HepG2 (cell line): Measurements from ENCODE around the gene EIF3B. TPM values are rescaled to one million over a fixed set of nuclear protein-coding genes. Genes with fewer than 3 reads are reported as not detected.

Experiments
- CAMTA2 ChIP-seq: sonication (generic); formaldehyde crosslinking; IDR thresholded peaks from 2 replicates; pipeline ENCODE4 v1.4.0; 2020; ENCODE audit warnings: mild to moderate bottlenecking, missing genetic modification reagents, borderline replicate concordance
- EHMT2 ChIP-seq: fragments of 200-600 bp; sonication (generic); IDR thresholded peaks from 2 replicates; pipeline ENCODE4 v1.7.0; 2017; ENCODE audit warnings: antibody characterized with exemption, low read depth, low read length, borderline replicate concordance
- KDM4B ChIP-seq: sonication (generic); formaldehyde crosslinking; IDR thresholded peaks from 2 replicates; pipeline ENCODE4 v1.4.0; 2020; ENCODE audit warnings: missing genetic modification reagents
- KLF9 ChIP-seq: IDR thresholded peaks from 2 replicates; pipeline ENCODE4 v1.6.1; 2016; ENCODE audit warnings: low read depth
- REST ChIP-seq, 2 experiments: IDR thresholded peaks; 2 replicates each; pipeline ENCODE4 v1.6.1; 2011 to 2012; ENCODE audit warnings: low read length in 2 of 2, borderline replicate concordance in 1 of 2, low read depth in 1 of 2, mild to moderate bottlenecking in 1 of 2, moderate library complexity in 1 of 2
- SMARCC2 ChIP-seq: fragments of 450-650 bp; IDR thresholded peaks from 2 replicates; pipeline ENCODE4 v1.6.1; 2017; ENCODE audit warnings: antibody characterized with exemption, mild to moderate bottlenecking
- SRY ChIP-seq: sonication (generic); formaldehyde crosslinking; IDR thresholded peaks from 2 replicates; pipeline ENCODE4 v1.8.0; 2022; ENCODE audit warnings: mild to moderate bottlenecking, missing genetic modification reagents
- TAF1 ChIP-seq: sonication (generic); formaldehyde crosslinking; IDR thresholded peaks from 2 replicates; pipeline ENCODE4 v1.4.0; 2020; ENCODE audit warnings: missing genetic modification reagents
- TFAP4 ChIP-seq: sonication (generic); IDR thresholded peaks from 2 replicates; pipeline ENCODE4 v1.6.1; 2016; ENCODE audit warnings: low read depth, borderline replicate concordance
- TOPORS ChIP-seq: sonication (generic); formaldehyde crosslinking; IDR thresholded peaks from 2 replicates; pipeline ENCODE4 v1.8.0; 2023; ENCODE audit warnings: mild to moderate bottlenecking, missing genetic modification reagents
- WIZ ChIP-seq: sonication (generic); formaldehyde crosslinking; IDR thresholded peaks from 2 replicates; pipeline ENCODE4 v1.5.1; 2020; ENCODE audit warnings: mild to moderate bottlenecking, missing genetic modification reagents
- ZC3H13 ChIP-seq: sonication (generic); formaldehyde crosslinking; IDR thresholded peaks from 2 replicates; pipeline ENCODE4 v1.8.1; 2023; ENCODE audit warnings: mild to moderate bottlenecking, missing genetic modification reagents, moderate library complexity
- ZFP82 ChIP-seq: sonication (generic); formaldehyde crosslinking; IDR thresholded peaks from 2 replicates; pipeline ENCODE4 v1.5.1; 2020; ENCODE audit warnings: mild to moderate bottlenecking, missing genetic modification reagents, borderline replicate concordance
- ZNF124 ChIP-seq: sonication (generic); formaldehyde crosslinking; IDR thresholded peaks from 2 replicates; pipeline ENCODE4 v1.4.0; 2020; ENCODE audit warnings: missing genetic modification reagents
- ZNF329 ChIP-seq: sonication (generic); formaldehyde crosslinking; IDR thresholded peaks from 2 replicates; pipeline ENCODE4 v1.9.0; 2021; ENCODE audit warnings: low read depth, mild to moderate bottlenecking, missing genetic modification reagents
- ZNF468 ChIP-seq: sonication (generic); formaldehyde crosslinking; IDR thresholded peaks from 2 replicates; pipeline ENCODE4 v1.8.0; 2022; ENCODE audit warnings: mild to moderate bottlenecking, moderate library complexity, missing genetic modification reagents
- ZNF607 ChIP-seq: sonication (generic); formaldehyde crosslinking; IDR thresholded peaks from 2 replicates; pipeline ENCODE4 v1.5.1; 2020; ENCODE audit warnings: missing genetic modification reagents, mild to moderate bottlenecking, borderline replicate concordance
- ZNF629 ChIP-seq: sonication (generic); formaldehyde crosslinking; conservative IDR thresholded peaks from 2 replicates; pipeline ENCODE4 v1.5.0; 2020; ENCODE audit warnings: missing genetic modification reagents
- ZNF792 ChIP-seq: IDR thresholded peaks from 2 replicates; pipeline ENCODE4 v1.6.1; 2016
- polyA plus RNA-seq, 8 experiments: library from polyadenylated mRNA; depleted of rRNA in 3 of 8; stranded (reverse) in 7 of 8; unstranded in 1 of 8; fragments of >200 nt; fragmentation: Illumina TruSeq in 4 of 8; extraction: Trizol in 4 of 8; gene quantifications; 2 replicates each; pipeline versions ENCODE4 v1.2.1 to v1.2.3, GENCODE V29; 2011 to 2016; ENCODE audit warnings: low read depth in 4 of 8, missing spikeins in 1 of 8, mixed read lengths in 1 of 8; ENCODE audit not compliant: insufficient read depth in 1 of 8
- total RNA-seq, 5 experiments: library from RNA; depleted of rRNA; stranded (reverse); fragments of >200 nt; fragmentation: Illumina TruSeq; extraction: Trizol; gene quantifications; 2 replicates each; pipeline ENCODE4 v1.2.3, GENCODE V29; 2016; ENCODE audit warnings: low read depth in 1 of 5
- TF ChIP-seq, protein P1 (sequence below): sonication (generic); formaldehyde crosslinking; IDR thresholded peaks from 2 replicates; pipeline ENCODE4 v1.5.0; 2020; ENCODE audit warnings: mild to moderate bottlenecking, missing genetic modification reagents
- TF ChIP-seq, protein P2 (sequence below): sonication (generic); formaldehyde crosslinking; IDR thresholded peaks from 2 replicates; pipeline ENCODE4 v1.4.0; 2020; ENCODE audit warnings: mild to moderate bottlenecking, missing genetic modification reagents

The EIF3B gene
- total and polyA plus RNA-seq, 2 of the 13 experiments (the other 11 are each of a cell fraction or from before 2014, with no cell fraction given) = 92.2 to 241 TPM

GRCh38 chr7:2403718-2404648 lies 49.4 kb downstream of the EIF3B start (continued):
- no peak for TF ChIP-seq TOPORS
- no peak for TF ChIP-seq ZNF468 (CRISPR knock-in tag)
- no peak for TF ChIP-seq ZNF124 (CRISPR knock-in tag)
- TF ChIP-seq, protein P1, sequence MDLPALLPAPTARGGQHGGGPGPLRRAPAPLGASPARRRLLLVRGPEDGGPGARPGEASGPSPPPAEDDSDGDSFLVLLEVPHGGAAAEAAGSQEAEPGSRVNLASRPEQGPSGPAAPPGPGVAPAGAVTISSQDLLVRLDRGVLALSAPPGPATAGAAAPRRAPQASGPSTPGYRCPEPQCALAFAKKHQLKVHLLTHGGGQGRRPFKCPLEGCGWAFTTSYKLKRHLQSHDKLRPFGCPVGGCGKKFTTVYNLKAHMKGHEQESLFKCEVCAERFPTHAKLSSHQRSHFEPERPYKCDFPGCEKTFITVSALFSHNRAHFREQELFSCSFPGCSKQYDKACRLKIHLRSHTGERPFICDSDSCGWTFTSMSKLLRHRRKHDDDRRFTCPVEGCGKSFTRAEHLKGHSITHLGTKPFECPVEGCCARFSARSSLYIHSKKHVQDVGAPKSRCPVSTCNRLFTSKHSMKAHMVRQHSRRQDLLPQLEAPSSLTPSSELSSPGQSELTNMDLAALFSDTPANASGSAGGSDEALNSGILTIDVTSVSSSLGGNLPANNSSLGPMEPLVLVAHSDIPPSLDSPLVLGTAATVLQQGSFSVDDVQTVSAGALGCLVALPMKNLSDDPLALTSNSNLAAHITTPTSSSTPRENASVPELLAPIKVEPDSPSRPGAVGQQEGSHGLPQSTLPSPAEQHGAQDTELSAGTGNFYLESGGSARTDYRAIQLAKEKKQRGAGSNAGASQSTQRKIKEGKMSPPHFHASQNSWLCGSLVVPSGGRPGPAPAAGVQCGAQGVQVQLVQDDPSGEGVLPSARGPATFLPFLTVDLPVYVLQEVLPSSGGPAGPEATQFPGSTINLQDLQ = no peak
- TF ChIP-seq ZNF629 = no peak
- no peak for TF ChIP-seq KDM4B (CRISPR knock-in tag)
- TF ChIP-seq SRY = no peak
- no peak for TF ChIP-seq TAF1
- no peak for TF ChIP-seq SMARCC2
- 0 out of 2 replicates have a peak, but pooled peaks have one; percentile 30 for TF ChIP-seq ZFP82 (CRISPR knock-in tag)
- no peak for TF ChIP-seq REST (IDR thresholded peaks at IDR 0.05; ENCODE audit: borderline replicate concordance in 1 of 2, low read depth in 1 of 2, low read length in 2 of 2)
- TF ChIP-seq, protein P2, sequence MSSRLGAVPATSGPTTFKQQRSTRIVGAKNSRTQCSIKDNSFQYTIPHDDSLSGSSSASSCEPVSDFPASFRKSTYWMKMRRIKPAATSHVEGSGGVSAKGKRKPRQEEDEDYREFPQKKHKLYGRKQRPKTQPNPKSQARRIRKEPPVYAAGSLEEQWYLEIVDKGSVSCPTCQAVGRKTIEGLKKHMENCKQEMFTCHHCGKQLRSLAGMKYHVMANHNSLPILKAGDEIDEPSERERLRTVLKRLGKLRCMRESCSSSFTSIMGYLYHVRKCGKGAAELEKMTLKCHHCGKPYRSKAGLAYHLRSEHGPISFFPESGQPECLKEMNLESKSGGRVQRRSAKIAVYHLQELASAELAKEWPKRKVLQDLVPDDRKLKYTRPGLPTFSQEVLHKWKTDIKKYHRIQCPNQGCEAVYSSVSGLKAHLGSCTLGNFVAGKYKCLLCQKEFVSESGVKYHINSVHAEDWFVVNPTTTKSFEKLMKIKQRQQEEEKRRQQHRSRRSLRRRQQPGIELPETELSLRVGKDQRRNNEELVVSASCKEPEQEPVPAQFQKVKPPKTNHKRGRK (CRISPR knock-in tag) = no peak
- no peak for TF ChIP-seq CAMTA2 (CRISPR knock-in tag)
- TF ChIP-seq ZNF792 = no peak
- TF ChIP-seq TFAP4 = no peak
- no peak for TF ChIP-seq KLF9 (CRISPR knock-in tag)
- no peak for TF ChIP-seq EHMT2
- no peak for TF ChIP-seq ZC3H13 (CRISPR knock-in tag)
- no peak for TF ChIP-seq ZNF329 (CRISPR knock-in tag)
- TF ChIP-seq WIZ (CRISPR knock-in tag) = no peak
- no peak for TF ChIP-seq ZNF607
